ENCODE results near the gene NEDD4.
"Not testable (repeated sequence)": the region's sequence is repeated elsewhere in the genome, so short reads cannot be mapped to it uniquely, and the experiment has no call there.

The NEDD4 gene

GRCh38 chr15:55893852-55894251 lies 99.6 kb downstream of the NEDD4 start:
- no peak for DNase-seq (ENCODE audit: low read depth)

DNA sequence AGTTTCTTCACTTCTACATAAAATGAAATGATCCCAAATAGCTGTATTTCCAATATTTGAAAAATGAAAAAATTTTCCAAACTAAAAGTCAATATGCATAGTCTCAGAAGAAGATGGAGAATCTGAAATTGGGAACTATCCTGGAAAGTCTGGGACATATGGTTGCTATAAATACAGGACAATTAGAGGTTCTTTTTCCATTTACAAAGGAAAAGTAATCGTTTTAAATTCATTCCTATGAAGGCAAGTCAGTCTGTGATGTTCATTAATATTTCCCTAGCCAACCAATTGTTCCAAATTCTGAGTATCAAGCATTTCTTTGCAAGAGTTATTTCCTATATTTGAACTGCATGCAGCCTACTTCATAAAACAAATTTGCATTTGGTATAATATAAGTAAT lies 102.2 kb downstream of the NEDD4 start:
- no peak for DNase-seq (ENCODE audit: low read depth)

- no peak for DNase-seq (ENCODE audit: low read depth)
Observed at GRCh38 chr15:55884223-55884622, 109.2 kb downstream of the NEDD4 start.

DNA sequence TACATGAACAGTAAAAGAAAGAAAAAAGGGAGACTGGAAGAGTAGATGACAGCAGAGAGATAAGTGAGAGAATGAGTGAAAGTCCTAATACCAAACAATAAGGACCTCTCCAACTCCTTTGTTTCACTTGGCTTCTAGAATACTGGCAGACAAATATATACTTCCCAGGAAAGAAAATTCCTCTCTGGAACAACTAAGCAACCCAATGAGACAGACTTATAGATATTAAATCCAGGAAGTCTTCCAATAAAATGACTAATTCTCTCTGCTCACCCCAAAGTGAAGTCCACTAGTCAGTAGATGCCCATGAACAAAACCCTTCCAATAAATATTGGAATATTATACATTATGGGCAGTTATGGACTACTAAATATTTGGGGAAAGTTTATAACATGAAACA lies 114.2 kb downstream of the NEDD4 start:
- no peak for DNase-seq (ENCODE audit: low read depth)

- DNase-seq (ENCODE audit: low read depth), result no peak
Observed at GRCh38 chr15:55873024-55873720, 120.2 kb downstream of the NEDD4 start.

DNA sequence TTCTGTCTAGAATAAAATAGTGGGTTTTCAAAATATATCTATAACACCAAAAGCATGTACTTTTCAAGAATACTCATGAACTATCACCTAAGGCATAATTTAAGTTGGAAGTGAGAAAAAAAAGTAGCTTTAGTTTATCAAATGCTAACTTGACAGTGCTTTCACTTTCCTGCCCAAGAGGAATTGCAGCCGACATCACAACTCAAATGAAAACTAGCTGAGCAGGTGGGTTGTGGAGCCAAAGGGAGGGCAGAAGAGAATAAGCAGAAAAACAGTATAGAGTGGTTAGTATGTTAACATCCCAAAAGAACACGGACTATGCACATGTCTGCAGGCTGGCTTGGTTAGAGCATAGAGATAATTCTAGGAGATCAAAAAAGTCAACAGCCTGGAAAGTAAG lies 120.9 kb downstream of the NEDD4 start:
- no peak for DNase-seq (ENCODE audit: low read depth)

DNA sequence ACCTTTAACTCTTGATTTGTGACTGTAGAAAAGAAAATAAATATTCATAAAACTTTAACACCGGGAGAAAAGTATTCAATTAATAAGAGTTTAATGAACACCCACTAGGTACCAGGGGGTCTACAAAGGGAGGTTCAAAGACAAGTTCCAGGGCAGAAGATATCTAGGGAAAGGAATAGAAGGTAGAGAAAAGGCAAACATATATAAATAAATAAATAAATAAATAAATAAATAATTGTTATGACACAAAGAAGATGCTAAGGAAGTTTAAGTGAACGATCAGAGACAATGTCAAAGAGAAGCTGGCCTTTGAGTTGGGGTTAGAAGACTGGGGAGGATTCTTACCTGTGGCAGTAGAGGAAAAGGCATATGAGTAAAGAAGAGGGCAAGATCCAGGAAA lies 123.8 kb downstream of the NEDD4 start:
- no peak for DNase-seq (ENCODE audit: low read depth)

DNA sequence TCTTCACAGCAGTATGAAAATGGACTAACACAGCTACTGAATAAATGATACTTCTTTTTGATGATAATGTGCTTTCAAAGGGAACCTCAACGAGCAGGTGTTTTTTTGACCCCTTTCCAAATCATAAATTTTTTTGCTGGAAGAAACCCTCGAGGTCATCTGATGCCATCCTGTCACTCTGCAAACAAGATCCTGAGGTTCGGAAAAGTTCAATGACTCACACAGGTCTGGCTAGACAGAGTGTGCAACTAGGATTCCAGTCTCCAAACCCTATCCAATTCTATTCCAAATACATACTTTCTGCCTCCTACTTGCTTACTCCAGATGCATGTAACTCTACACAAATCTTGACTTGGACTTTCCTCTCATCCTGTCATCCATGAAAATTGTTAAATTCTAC lies 124.7 kb downstream of the NEDD4 start:
- DNase-seq (ENCODE audit: low read depth), result no peak

GRCh38 chr15:55868291-55868690 lies 125.1 kb downstream of the NEDD4 start:
- DNase-seq (ENCODE audit: low read depth), result not testable (repeated sequence)

- no peak for DNase-seq (ENCODE audit: low read depth)
Observed at GRCh38 chr15:55863911-55864310, 129.5 kb downstream of the NEDD4 start.

DNA sequence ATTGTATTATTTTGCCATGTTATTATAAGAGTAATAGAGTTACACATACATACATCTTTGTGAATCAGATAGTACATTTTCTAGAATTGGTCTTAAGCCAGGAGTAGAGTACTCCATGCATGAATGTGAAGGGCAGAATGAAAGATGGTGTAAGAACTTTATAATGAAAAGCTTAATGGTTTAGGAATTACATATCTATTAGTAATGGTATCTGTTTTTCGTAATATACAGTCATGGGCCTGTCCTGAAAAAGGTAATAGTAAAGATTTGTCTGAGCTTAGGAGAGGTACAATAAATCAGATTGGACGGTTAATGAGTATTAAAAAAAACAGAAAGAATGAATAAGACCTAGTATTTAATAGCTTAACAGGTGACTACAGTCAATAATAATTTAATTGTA lies 132.3 kb downstream of the NEDD4 start:
- DNase-seq (ENCODE audit: low read depth), result no peak

- no peak for DNase-seq (ENCODE audit: low read depth)
Observed at GRCh38 chr15:55860468-55860867, 132.9 kb downstream of the NEDD4 start.

DNA sequence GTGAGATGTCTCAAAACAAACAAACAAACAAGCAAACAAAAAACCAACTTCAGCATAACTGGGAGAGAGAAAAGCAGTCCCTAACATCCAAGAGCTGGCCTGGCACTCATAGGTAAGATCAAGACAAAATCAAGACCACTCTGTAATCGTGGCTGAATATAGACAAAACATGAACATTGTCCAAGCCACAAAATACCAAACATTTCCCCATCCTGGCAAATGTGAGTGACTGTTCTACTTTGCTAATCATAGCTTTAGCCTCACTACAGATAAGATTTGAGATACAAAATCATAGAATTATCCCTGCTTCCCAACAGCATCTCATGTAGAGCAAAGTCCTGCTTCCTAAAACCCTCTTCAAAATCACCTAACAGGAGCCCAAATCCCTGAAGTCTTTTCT lies 133.7 kb downstream of the NEDD4 start:
- no peak for DNase-seq (ENCODE audit: low read depth)

DNA sequence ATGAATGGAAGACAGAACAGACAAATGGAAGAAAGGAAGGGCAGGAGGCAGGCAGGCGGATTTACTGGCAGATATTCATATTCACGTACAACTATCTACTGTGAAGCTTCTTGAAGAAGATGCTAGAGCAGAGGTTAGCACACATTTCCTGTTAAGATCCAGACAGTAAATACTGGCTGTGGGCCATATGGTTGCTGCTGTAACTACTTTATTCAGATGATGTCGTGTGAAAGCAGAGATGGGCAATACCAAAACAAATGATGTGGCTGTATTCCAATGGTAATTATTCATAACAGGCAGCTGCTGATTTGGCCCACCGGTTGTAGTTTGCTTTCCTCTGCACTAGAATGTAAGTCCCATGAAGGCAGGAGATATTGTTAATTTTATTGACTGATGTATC lies 134.8 kb downstream of the NEDD4 start:
- DNase-seq (ENCODE audit: low read depth), result no peak

- no peak for DNase-seq (ENCODE audit: low read depth)
Observed at GRCh38 chr15:55856506-55857164, 136.8 kb downstream of the NEDD4 start.

- DNase-seq (ENCODE audit: low read depth), result no peak
Observed at GRCh38 chr15:55853134-55853533, 140.3 kb downstream of the NEDD4 start.

- DNase-seq (ENCODE audit: low read depth), result peak; percentile 31
Observed at GRCh38 chr15:55846116-55846707, 147.2 kb downstream of the NEDD4 start.

DNA sequence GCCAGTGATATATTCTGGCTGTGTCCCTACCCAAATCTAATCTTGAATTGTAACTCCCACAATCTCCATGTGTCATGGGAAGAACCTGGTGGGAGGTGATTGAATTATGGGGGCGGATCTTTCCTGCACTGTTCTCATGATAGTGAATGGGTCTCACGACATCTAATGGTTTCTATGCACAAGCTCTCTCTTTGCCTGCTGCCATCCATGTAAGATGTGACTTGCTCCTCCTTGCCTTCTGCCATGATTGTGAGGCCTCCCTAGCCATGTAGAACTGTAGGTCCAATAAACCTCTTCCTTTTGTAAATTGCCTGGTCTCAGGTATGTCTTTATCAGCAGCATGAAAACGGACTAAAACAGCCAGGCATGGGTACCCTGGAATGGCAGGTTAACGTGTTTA lies 150.5 kb downstream of the NEDD4 start:
- DNase-seq (ENCODE audit: low read depth), result not testable (repeated sequence)

DNA sequence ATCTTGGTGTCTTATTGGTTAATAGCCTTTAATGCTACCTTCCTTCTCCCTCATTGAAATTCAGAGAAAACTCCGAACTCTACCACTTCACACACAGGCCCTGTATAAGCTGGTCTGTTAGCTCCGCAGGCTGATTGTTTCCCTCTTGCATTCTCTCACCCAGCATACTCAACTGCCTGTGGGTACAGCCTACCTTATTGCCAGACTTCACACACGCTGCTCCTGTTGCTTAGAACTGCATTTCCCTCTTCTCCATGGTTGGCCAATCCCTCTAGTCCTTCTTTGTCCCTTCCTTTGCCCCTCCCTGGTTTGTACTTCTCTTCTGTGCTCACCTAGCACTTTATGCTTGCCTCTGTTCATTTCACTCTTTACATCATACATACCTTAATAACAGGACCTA lies 157.5 kb downstream of the NEDD4 start:
- DNase-seq (ENCODE audit: low read depth), result no peak

- DNase-seq (ENCODE audit: low read depth), result no peak
Observed at GRCh38 chr15:55834331-55834730, 159.1 kb downstream of the NEDD4 start.

GRCh38 chr15:55829826-55830225 lies 163.6 kb downstream of the NEDD4 start:
- no peak for DNase-seq (ENCODE audit: low read depth)

DNA sequence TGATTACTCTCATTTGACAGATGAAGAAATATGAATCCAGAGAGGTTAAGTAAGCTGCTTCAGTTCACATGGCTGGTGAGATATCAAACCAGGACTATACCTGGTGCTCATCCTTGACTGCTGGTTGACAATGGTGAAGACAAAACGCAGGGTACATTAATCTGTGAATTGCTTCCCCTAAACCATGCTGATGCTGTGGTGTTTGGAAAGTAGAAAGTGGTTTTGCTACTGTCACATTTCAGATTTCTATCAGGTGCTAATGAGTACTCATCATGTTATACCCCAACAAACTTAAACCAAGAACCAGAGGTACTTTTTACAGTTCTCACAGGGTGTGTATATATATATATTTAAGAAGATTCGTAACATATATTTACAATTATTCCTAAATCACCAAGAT lies 165.5 kb downstream of the NEDD4 start:
- no peak for DNase-seq (ENCODE audit: low read depth)

GRCh38 chr15:55827204-55827603 lies 166.2 kb downstream of the NEDD4 start:
- no peak for DNase-seq (ENCODE audit: low read depth)

Measured in activated T-cell treated with anti-CD3 and anti-CD28 coated beads for 24 hours (primary cell).